ENCODE measurements around the gene ARRB2. TPM values are rescaled to one million over a fixed set of nuclear protein-coding genes. Genes with fewer than 3 reads are reported as not detected.

ARRB2 gene
- total and polyA plus RNA-seq, 2 of the 4 experiments (the other 2 are of a cell fraction): 3.9 to 10.6 TPM

DNA sequence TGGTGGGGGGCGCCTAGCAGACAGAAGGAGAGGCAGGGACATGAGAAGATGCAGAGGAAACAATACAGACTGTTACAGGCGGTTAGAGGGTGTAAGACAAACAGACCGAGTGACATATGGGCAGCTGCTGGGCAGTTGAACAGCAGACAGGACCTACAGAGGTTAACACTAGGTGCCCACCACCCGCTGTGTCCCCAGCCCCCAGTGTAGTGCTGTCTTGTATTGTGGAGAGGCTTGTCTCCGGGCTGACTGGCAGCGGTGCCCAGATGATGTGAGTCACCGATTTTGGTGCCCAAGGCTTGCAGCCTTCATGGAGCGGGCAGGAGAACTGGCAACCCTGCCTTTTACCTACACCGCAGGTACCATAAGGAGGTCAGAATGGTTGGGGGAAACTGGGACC, 31.7 kb downstream of the ARRB2 start:
- Histone ChIP-seq H4K8ac (ENCODE audit: low read depth in 2 of 2, low read length in 2 of 2) (no peak overlapping the region), H3K4me2 (ENCODE audit: low read depth, low read length) (no peak overlapping the region), H3K23ac (ENCODE audit: low read depth, low read length) (no peak overlapping the region), H3K56ac (ENCODE audit: extremely low read depth, insufficient read depth, low read length) (no peak overlapping the region), H2AFZ (replicated peaks; ENCODE audit: low read length, poor library complexity) (no peak overlapping the region), H3K27me3 (ENCODE audit: control insufficient read depth, insufficient read depth, low read length) (peaks cover 79% of the 10 kb centered on the region), H3K36me3 (ENCODE audit: control insufficient read depth, insufficient read depth, low read length) (no peaks in the 10 kb centered on the region), H3K4ac (ENCODE audit: low read depth, low read length) (no peak overlapping the region), H3K4me3 (ENCODE audit: insufficient read depth, low read depth, low read length) (no peak overlapping the region), H3K14ac (replicated peaks; ENCODE audit: low read depth, low read length) (no peak overlapping the region), H3K9me1 (ENCODE audit: insufficient read depth, low read length) (no peaks in the 10 kb centered on the region), H2AK9ac (replicated peaks; ENCODE audit: low read depth, low read length, poor library complexity) (peak overlapping the region; percentile 72), H3K79me1 (ENCODE audit: low read depth in 1 of 2, low read length in 2 of 2) (no peaks in the 10 kb centered on the region), H4K91ac (ENCODE audit: insufficient read depth, low read depth, low read length) (no peak overlapping the region), H4K20me1 (ENCODE audit: insufficient read depth, low read length) (no peaks in the 10 kb centered on the region), H4K5ac (ENCODE audit: low read depth, low read length) (no peak overlapping the region), H3K4me1 (ENCODE audit: control insufficient read depth, insufficient read depth, low read length) (peaks cover 8% of the 10 kb centered on the region; the same call in 1 of the 2 replicates), H2BK120ac (ENCODE audit: low read depth, low read length) (no peak overlapping the region), H3K9me3 (ENCODE audit: control insufficient read depth, insufficient read depth, low read length) (no peaks in the 10 kb centered on the region), H2BK5ac (ENCODE audit: low read depth, low read length, poor library complexity, severe bottlenecking) (no peak overlapping the region), H2AK5ac (ENCODE audit: low read depth, low read length) (no peak overlapping the region), H3K18ac (ENCODE audit: low read depth, low read length) (no peak overlapping the region), H3K9ac (ENCODE audit: low read depth, low read length) (no peak overlapping the region), H2BK15ac (ENCODE audit: low read depth, low read length) (no peak overlapping the region), H3K27ac (ENCODE audit: insufficient read depth, low read length) (no peak overlapping the region), H2BK20ac (ENCODE audit: low read depth, low read length) (no peak overlapping the region)
- ChIA-PET POLR2A (ENCODE audit: unreplicated experiment) (no interaction called here), CTCF (no interaction called here)
- ATAC-seq (ENCODE audit: low read depth): no peak
- BruUV-seq (replicated peaks): no TSS peak
- no peak for DNase-seq
- TF ChIP-seq RAD21 (IDR thresholded peaks at IDR 0.05; ENCODE audit: low read length) (no peak), RCOR1 (IDR thresholded peaks at IDR 0.05; ENCODE audit: insufficient replicate concordance, low read length) (no peak), NFE2L2 (IDR thresholded peaks at IDR 0.05; ENCODE audit: low read depth, low read length) (no peak), USF2 (IDR thresholded peaks at IDR 0.05; ENCODE audit: low read depth, low read length) (no peak), MAZ (IDR thresholded peaks at IDR 0.05; ENCODE audit: borderline replicate concordance, low read depth, low read length) (no peak), FOS (IDR thresholded peaks at IDR 0.05; ENCODE audit: low read depth, low read length) (no peak), BHLHE40 (IDR thresholded peaks at IDR 0.05; ENCODE audit: low read depth, low read length) (no peak)
- TF ChIP-seq, protein P1, sequence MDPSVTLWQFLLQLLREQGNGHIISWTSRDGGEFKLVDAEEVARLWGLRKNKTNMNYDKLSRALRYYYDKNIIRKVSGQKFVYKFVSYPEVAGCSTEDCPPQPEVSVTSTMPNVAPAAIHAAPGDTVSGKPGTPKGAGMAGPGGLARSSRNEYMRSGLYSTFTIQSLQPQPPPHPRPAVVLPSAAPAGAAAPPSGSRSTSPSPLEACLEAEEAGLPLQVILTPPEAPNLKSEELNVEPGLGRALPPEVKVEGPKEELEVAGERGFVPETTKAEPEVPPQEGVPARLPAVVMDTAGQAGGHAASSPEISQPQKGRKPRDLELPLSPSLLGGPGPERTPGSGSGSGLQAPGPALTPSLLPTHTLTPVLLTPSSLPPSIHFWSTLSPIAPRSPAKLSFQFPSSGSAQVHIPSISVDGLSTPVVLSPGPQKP (IDR thresholded peaks at IDR 0.05; ENCODE audit: borderline replicate concordance, low read depth, low read length): no peak
- intact Hi-C loops (cut with micrococcal nuclease) (no loop called here), dilution Hi-C loops (cut with HindIII; ENCODE audit: low sequenced_read_pairs, unreplicated experiment) (no loop called here), in situ Hi-C loops (cut with MboI; ENCODE audit: low sequenced_read_pairs) (no loop called here)
- WGBS, 2 experiments (ENCODE audit: extremely low coverage in 2 of 2, insufficient read length in 1 of 2): 81% methylated on average over 2 of the region's 9 CpGs; no CpG with 5 or more reads in 1 of the 2 experiments
